ENCODE data around the gene EYA2.

- TF ChIP-seq CTCF (conservative IDR thresholded peaks at IDR 0.05; ENCODE audit: low read depth, low read length) (no peak), EZH2 (IDR thresholded peaks at IDR 0.05; ENCODE audit: borderline replicate concordance, low read depth, low read length, poor library complexity, severe bottlenecking) (no peak)
These were observed 138.4 kb downstream of the EYA2 start for GRCh38 chr20:47032933-47033578.

All from A673 (cell line).